Retinal pigment epithelial cell (primary cell): ENCODE data around the gene SPON1.
"Not testable (repeated sequence)": the region's sequence is repeated elsewhere in the genome, so short reads cannot be mapped to it uniquely, and the experiment has no call there.

Experiments used
- DNase-seq: peaks from one replicate; pipeline ENCODE4 v3.0.0-alpha.2; 2010; ENCODE audit warnings: low read depth
- H3K4me3 ChIP-seq: 2 replicates; pipeline ENCODE4 v1.5.1; 2011; ENCODE audit warnings: mild to moderate bottlenecking, low read length, control low read depth, moderate library complexity
- CTCF ChIP-seq: conservative IDR thresholded peaks from 2 replicates; pipeline ENCODE4 v1.5.1; 2011; ENCODE audit warnings: low read depth, low read length, control low read depth, inconsistent platforms

The SPON1 gene

DNA sequence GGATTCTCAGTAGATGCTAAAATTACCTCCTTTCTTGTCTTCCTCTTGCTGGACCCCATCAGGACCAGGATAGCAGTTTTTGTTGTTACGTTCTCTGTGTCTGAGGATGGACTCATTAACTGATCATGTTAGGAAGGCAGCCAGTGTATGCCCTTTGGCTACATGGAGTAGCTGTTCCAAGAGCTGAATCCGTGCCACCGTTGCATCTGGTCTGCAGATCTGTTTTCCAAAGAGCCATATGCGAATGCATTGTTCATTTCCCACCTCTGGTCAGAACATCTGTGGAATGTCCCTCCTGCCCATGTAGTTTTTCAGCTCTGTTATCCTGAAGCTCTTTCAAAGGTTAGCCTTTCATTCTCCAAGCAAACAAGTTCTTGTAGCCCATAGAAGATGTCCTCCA is 188.4 kb downstream of the SPON1 start:
- DNase-seq: no peak
- H3K4me3 ChIP-seq: no peak overlapping the region
- no peak for TF ChIP-seq CTCF

GRCh38 chr11:14154103-14154502 is 191.6 kb downstream of the SPON1 start:
- not testable (repeated sequence) for DNase-seq

GRCh38 chr11:14158393-14158792 is 195.9 kb downstream of the SPON1 start:
- DNase-seq: no peak
- no peak for TF ChIP-seq CTCF
- no peak overlapping the region for H3K4me3 ChIP-seq

More at GRCh38 chr11:14154103-14154502, 191.6 kb downstream of the SPON1 start:
- not testable (repeated sequence) for H3K4me3 ChIP-seq

DNA sequence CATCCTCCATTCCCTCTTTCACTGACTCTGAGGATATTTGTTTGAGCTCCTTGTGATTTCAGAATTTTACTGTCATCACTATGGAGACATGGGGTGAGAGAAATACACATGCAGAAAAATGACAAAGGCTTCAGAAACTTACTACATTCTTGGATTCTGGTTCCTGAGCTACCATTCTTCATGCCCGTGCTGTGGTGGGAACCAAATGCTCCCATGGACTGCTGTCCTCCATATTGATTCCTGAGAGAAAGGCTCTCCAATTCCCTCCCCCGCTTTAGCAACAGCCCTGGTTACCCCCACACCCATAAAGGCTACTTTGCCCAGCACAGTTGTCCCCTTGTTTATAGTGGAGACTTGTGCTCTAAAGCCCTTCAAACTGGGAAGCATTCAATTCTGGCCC is 201.1 kb downstream of the SPON1 start:
- TF ChIP-seq CTCF: no peak
- no peak for DNase-seq
- no peak overlapping the region for H3K4me3 ChIP-seq

DNA sequence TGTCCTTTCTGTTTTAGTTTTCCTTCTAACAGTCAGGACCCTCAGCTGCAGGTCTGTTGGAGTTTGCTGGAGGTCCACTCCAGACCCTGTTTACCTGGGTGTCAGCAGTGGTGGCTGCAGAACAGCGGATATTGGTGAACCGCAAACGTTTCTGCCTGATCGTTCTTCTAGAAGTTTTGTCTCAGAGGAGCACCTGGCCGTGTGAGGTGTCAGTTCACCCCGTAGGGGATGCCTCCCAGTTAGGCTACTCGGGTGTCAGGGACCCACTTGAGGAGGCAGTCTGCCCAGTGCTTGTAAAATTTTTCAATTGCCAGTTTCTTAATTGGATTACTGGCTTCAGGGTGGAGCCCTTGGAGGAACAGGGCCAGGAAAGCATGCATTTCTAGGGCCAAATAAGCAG is 211.2 kb downstream of the SPON1 start:
- H3K4me3 ChIP-seq, DNase-seq: not testable (repeated sequence)

GRCh38 chr11:14179116-14179820 is 216.7 kb downstream of the SPON1 start:
- TF ChIP-seq CTCF: no peak
- H3K4me3 ChIP-seq: no peak overlapping the region
- DNase-seq: no peak

GRCh38 chr11:14181121-14181520 is 218.6 kb downstream of the SPON1 start:
- no peak for DNase-seq
- TF ChIP-seq CTCF: no peak
- H3K4me3 ChIP-seq: no peak overlapping the region

DNA sequence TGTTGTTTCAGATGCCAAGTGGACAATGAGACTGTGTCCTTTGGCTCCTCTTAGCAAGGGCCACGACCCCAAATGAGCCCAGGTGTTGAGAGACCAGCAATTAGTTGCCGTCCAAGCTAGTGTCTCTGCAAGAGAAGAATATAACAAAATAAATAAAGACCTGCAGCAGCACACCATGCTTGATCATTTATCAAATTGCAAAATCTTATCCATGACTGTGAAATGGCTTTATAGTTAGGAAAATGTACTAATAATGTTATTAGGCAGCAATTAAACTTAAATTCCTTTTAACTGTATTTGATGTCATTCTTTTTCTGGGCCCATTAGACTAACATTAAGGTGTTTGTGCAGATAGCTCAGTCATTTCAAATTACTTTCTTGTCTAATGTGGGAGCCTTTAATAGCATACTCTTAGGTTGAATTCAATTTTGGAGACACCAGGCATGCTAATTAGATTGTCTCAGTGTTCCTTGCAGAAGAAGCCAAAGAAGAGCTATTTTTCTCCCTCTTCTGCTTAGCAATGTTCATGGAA is 220.4 kb downstream of the SPON1 start:
- no peak overlapping the region for H3K4me3 ChIP-seq
- no peak for TF ChIP-seq CTCF
- no peak for DNase-seq
